GM21360 (cell line): ENCODE measurements around the gene F11.
"Not testable (repeated sequence)": the region's sequence is repeated elsewhere in the genome, so short reads cannot be mapped to it uniquely, and the experiment has no call there.

Experiments used
- ATAC-seq: cut with Tn5 transposase; IDR thresholded peaks from one replicate; pipeline ENCODE4 v1.9.1; 2021; ENCODE audit warnings: mild to moderate bottlenecking, moderate library complexity; ENCODE audit not compliant: unreplicated experiment

The F11 gene

DNA sequence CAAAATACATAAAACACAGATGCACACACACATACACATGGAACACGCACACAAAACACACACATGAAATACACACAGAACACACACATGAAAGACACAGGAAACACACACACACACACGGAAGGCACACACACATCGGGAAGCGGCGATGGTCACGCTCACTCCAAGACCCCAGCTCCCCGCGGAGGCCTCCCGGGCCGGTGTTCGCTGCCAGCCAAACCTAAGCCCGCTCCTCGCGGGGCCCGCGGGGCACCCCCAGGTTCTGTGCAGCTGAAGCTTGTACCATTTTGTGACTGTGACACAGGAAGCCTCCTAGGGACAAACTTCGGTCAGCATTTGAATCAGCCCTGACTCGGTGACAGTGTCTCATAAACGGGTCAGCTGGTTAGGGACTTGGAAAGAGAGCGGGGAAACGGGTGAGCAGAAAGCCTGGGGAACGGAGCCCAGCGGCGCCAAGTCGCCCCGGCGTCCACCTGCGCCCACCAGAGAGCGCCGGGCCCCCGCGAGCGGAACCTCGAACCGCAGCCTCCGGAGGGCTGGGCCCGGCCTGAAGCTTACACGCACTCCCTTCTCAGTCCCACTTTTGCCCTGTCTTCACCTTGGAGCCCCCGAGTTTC, 32.1 kb downstream of the F11 start:
- no peak for ATAC-seq

- ATAC-seq, result no peak
Observed at GRCh38 chr4:186299291-186299690, 33.3 kb downstream of the F11 start.

GRCh38 chr4:186300659-186301390, 34.8 kb downstream of the F11 start:
- ATAC-seq, result no peak

DNA sequence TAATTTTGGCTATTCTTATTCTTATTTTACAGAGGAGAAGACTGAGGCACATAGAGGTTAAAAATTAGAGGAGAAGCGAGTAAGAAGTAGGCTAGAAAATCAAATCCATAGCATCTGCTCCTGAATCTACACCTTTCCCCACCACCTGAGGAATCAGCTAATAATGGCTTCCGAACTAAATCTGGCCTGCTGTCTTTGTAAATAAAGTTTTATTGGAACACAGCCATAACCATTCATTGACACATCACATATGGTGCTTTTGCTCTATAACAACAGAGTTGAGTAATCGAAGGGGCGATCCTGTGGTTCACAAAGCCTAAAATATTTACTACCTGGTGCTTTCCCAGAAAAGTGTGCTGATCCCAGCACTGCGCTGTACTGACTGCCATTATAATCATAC, 38.2 kb downstream of the F11 start:
- no peak for ATAC-seq

- no peak for ATAC-seq
Observed at GRCh38 chr4:186304866-186305505, 39.0 kb downstream of the F11 start.

DNA sequence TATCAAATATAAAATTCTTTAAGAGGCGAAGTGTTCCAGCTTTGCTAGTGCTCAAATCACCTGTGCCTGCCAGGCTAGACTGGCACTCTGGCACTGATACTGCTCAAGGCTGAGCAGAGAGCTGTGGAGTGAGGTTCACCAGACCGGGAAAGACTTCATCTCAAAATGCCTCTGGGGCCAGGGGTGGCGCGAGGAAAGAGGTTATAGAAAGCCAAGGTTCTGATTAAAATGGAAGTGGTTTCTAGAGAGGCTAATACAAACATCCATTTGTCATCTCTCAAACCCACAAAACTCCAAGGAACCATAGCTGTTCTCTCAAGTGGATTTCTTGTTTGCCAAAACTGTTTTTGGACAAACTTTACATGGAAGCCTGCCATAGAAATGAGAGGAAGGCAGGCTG, 41.5 kb downstream of the F11 start:
- no peak for ATAC-seq

GRCh38 chr4:186307916-186308315, 41.9 kb downstream of the F11 start:
- no peak for ATAC-seq

DNA sequence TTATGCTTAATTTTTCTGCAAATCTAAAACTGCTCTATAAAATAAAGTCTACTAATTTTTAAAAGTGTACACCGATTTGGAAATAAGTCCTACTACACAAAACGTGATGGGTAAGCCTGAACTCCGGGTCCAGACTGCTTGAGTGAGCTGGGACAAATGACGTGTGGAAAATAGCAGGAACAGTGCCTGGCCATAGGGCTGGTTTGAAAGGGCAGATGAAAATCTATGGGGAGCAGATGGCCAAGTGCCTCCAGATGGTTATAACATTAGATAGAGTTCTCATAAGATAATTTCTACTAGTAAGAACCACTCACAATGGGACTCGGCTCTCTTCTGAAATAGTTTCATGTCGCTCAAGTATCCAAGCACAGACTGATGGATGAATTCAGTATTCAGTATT, 52.5 kb downstream of the F11 start:
- ATAC-seq, result no peak

DNA sequence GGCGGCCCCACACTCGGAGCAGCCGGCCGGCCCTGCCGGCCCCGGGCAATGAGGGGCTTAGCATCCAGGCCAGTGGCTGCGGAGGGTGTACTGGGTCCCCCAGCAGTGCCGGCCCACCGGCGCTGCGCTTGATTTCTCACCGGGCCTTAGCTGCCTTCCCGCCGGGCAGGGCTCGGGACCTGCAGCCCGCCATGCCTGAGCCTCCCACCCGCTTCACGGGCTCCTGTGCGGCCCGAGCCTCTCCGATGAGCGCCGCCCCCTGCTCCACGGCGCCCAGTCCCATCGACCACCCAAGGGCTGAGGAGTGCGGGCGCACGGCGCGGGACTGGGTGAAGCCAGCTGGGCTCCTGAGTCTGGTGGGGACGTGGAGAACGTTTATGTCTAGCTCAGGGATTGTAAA, 58.7 kb downstream of the F11 start:
- not testable (repeated sequence) for ATAC-seq

GRCh38 chr4:186326391-186326790, 60.4 kb downstream of the F11 start:
- no peak for ATAC-seq

GRCh38 chr4:186329372-186329771, 63.4 kb downstream of the F11 start:
- no peak for ATAC-seq

- no peak for ATAC-seq
Observed at GRCh38 chr4:186330368-186330767, 64.4 kb downstream of the F11 start.

GRCh38 chr4:186335793-186336192, 69.8 kb downstream of the F11 start:
- no peak for ATAC-seq
